Activated naive CD8-positive, alpha-beta T cell treated with anti-CD3 and anti-CD28 coated beads, Interleukin-2, amount 50 U/mL, for 24 hours (primary cell): ENCODE results near the gene ANTKMT.

Experiments
- ATAC-seq: fragments of 150-1000 bp; cut with Tn5 transposase; one replicate; pipeline ENCODE4 v1.10.0; 2021
- DNase-seq: peaks from one replicate; pipeline ENCODE4 v3.0.0; 2021
- H3K27ac Mint-ChIP-seq: one replicate; pipeline ENCODE4 v1.8.0; 2021; ENCODE audit warnings: mild to moderate bottlenecking, mixed read lengths
- H3K27me3 Mint-ChIP-seq: one replicate; pipeline ENCODE4 v1.8.0; 2021; ENCODE audit warnings: mixed read lengths
- H3K36me3 Mint-ChIP-seq: one replicate; pipeline ENCODE4 v1.8.0; 2021; ENCODE audit warnings: low read depth, mixed read lengths
- H3K4me1 Mint-ChIP-seq: one replicate; pipeline ENCODE4 v1.8.0; 2021; ENCODE audit warnings: mixed read lengths
- H3K4me3 Mint-ChIP-seq: one replicate; pipeline ENCODE4 v1.8.0; 2021; ENCODE audit warnings: mild to moderate bottlenecking, moderate library complexity, mixed read lengths
- H3K9me3 Mint-ChIP-seq: one replicate; pipeline ENCODE4 v1.8.0; 2021; ENCODE audit warnings: mixed read lengths

The ANTKMT gene

GRCh38 chr16:678858-679813 is 41.8 kb upstream of the ANTKMT start:
- peak; percentile 7 for ATAC-seq
- Mint-ChIP-seq H3K27me3 (peaks cover 5% of the 10 kb centered on the region), H3K9me3 (no peaks in the 10 kb centered on the region), H3K4me3 (peak overlapping the region; percentile 75), H3K36me3 (peaks cover 18% of the 10 kb centered on the region), H3K27ac (peak overlapping the region; percentile 73), H3K4me1 (peaks cover 30% of the 10 kb centered on the region)
- peak; percentile 69 for DNase-seq

- peak within 1 kb of the TSS; percentile 87 for H3K27ac Mint-ChIP-seq
- H3K4me1 Mint-ChIP-seq = peaks cover 31% of the 10 kb centered on the region
- peak within 1 kb of the TSS; percentile 82 for H3K4me3 Mint-ChIP-seq
- peaks cover 18% of the 10 kb centered on the region for H3K36me3 Mint-ChIP-seq
- DNase-seq = peak; percentile 90
- peak; percentile 34 for ATAC-seq
- H3K9me3 Mint-ChIP-seq = no peaks in the 10 kb centered on the region
- peaks cover 5% of the 10 kb centered on the region for H3K27me3 Mint-ChIP-seq
Measured at GRCh38 chr16:679814-680624, 40.9 kb upstream of the ANTKMT start, which contains the start of gene STUB1. Gene STUB1 (plus strand): TSS chr16:680410. CDS start chr16:680526, 116 bp downstream.

- Mint-ChIP-seq H3K9me3 (no peaks in the 10 kb centered on the region), H3K36me3 (peaks cover 18% of the 10 kb centered on the region), H3K27me3 (peaks cover 5% of the 10 kb centered on the region), H3K27ac (peak overlapping the region; percentile 49), H3K4me1 (peaks cover 31% of the 10 kb centered on the region), H3K4me3 (peak overlapping the region; percentile 82)
- ATAC-seq (no peak), DNase-seq (no peak)
Measured at GRCh38 chr16:680625-680945, 40.4 kb upstream of the ANTKMT start.

GRCh38 chr16:680967-681745 is 39.8 kb upstream of the ANTKMT start:
- H3K9me3 Mint-ChIP-seq = no peaks in the 10 kb centered on the region
- H3K27ac Mint-ChIP-seq = peak overlapping the region; percentile 49
- peaks cover 34% of the 10 kb centered on the region for H3K4me1 Mint-ChIP-seq
- H3K4me3 Mint-ChIP-seq = peak overlapping the region; percentile 82
- H3K36me3 Mint-ChIP-seq = peaks cover 18% of the 10 kb centered on the region
- DNase-seq (peak; percentile 41), ATAC-seq (no peak)
- peaks cover 5% of the 10 kb centered on the region for H3K27me3 Mint-ChIP-seq

- Mint-ChIP-seq H3K4me3 (peak overlapping the region; percentile 82), H3K36me3 (peaks cover 18% of the 10 kb centered on the region), H3K27me3 (peaks cover under 1% of the 10 kb centered on the region), H3K27ac (peak overlapping the region; percentile 54), H3K4me1 (peaks cover 34% of the 10 kb centered on the region), H3K9me3 (no peaks in the 10 kb centered on the region)
- DNase-seq = no peak
- ATAC-seq = no peak
Measured at GRCh38 chr16:681746-682427, 39.1 kb upstream of the ANTKMT start.

GRCh38 chr16:682493-683395 is 38.2 kb upstream of the ANTKMT start:
- no peaks in the 10 kb centered on the region for H3K9me3 Mint-ChIP-seq
- H3K27me3 Mint-ChIP-seq = no peaks in the 10 kb centered on the region
- peak overlapping the region; percentile 82 for H3K4me3 Mint-ChIP-seq
- ATAC-seq (no peak), DNase-seq (no peak)
- H3K4me1 Mint-ChIP-seq = peaks cover 34% of the 10 kb centered on the region
- peaks cover 20% of the 10 kb centered on the region for H3K36me3 Mint-ChIP-seq
- H3K27ac Mint-ChIP-seq = peak overlapping the region; percentile 54

- Mint-ChIP-seq H3K9me3 (no peaks in the 10 kb centered on the region), H3K4me3 (peak overlapping the region; percentile 82), H3K36me3 (peaks cover 20% of the 10 kb centered on the region), H3K4me1 (peaks cover 36% of the 10 kb centered on the region), H3K27ac (peak overlapping the region; percentile 54), H3K27me3 (no peaks in the 10 kb centered on the region)
- DNase-seq (peak; percentile 31), ATAC-seq (no peak)
Measured at GRCh38 chr16:683396-684070, 37.4 kb upstream of the ANTKMT start.

- no peaks in the 10 kb centered on the region for H3K9me3 Mint-ChIP-seq
- H3K4me3 Mint-ChIP-seq = peak within 1 kb of the TSS; percentile 82
- peaks cover 41% of the 10 kb centered on the region for H3K4me1 Mint-ChIP-seq
- ATAC-seq = peak; percentile 83
- peak within 1 kb of the TSS; percentile 54 for H3K27ac Mint-ChIP-seq
- DNase-seq = peak; percentile 99
- no peaks in the 10 kb centered on the region for H3K27me3 Mint-ChIP-seq
- peaks cover 20% of the 10 kb centered on the region for H3K36me3 Mint-ChIP-seq
Measured at GRCh38 chr16:684071-684794, 36.7 kb upstream of the ANTKMT start, which contains the start of gene JMJD8. Gene JMJD8 (minus strand): TSS chr16:684334. CDS start chr16:684319, 15 bp downstream.

- Mint-ChIP-seq H3K27ac (no peak overlapping the region), H3K36me3 (peaks cover 20% of the 10 kb centered on the region), H3K4me1 (peaks cover 41% of the 10 kb centered on the region), H3K4me3 (no peak overlapping the region), H3K9me3 (no peaks in the 10 kb centered on the region), H3K27me3 (no peaks in the 10 kb centered on the region)
- ATAC-seq (no peak), DNase-seq (no peak)
Measured at GRCh38 chr16:684961-685696, 35.8 kb upstream of the ANTKMT start.

GRCh38 chr16:685967-686366 is 35.0 kb upstream of the ANTKMT start:
- no peaks in the 10 kb centered on the region for H3K27me3 Mint-ChIP-seq
- H3K4me1 Mint-ChIP-seq = peaks cover 42% of the 10 kb centered on the region
- no peak for ATAC-seq
- H3K27ac Mint-ChIP-seq = peak overlapping the region; percentile 11
- no peaks in the 10 kb centered on the region for H3K9me3 Mint-ChIP-seq
- DNase-seq = peak; percentile 46
- no peak overlapping the region for H3K4me3 Mint-ChIP-seq
- peaks cover 19% of the 10 kb centered on the region for H3K36me3 Mint-ChIP-seq

GRCh38 chr16:686459-687260 is 34.3 kb upstream of the ANTKMT start:
- no peak overlapping the region for H3K27ac Mint-ChIP-seq

More at GRCh38 chr16:686459-687260, 34.3 kb upstream of the ANTKMT start:
- Mint-ChIP-seq H3K27me3 (no peaks in the 10 kb centered on the region), H3K36me3 (peaks cover 14% of the 10 kb centered on the region), H3K4me3 (no peak overlapping the region), H3K9me3 (no peaks in the 10 kb centered on the region), H3K4me1 (peaks cover 35% of the 10 kb centered on the region)
- ATAC-seq (no peak), DNase-seq (no peak)
